ENCODE data around the gene SDHD. TPM values are rescaled to one million over a fixed set of nuclear protein-coding genes. Genes with fewer than 3 reads are reported as not detected.

SDHD gene
- total and polyA plus RNA-seq, 2 of the 8 experiments (the other 6 are each of a cell fraction or from before 2014, with no cell fraction given), result 96.0 to 181 TPM

GRCh38 chr11:112049777-112050176, 36.9 kb upstream of the SDHD start:
- FAIRE-seq (no peak), DNase-seq (ENCODE audit: low read depth in 1 of 2, low spot score in 2 of 2) (no peak)
- CTCF ChIA-PET (ENCODE audit: partially characterized antibody), result no interaction called here
- Histone ChIP-seq H2BK12ac (ENCODE audit: low read depth, low read length) (no peak overlapping the region), H3K23me2 (ENCODE audit: low read depth, low read length) (no peaks in the 10 kb centered on the region), H2BK20ac (ENCODE audit: low read length) (no peak overlapping the region), H3K9ac (replicated peaks in 1 of 4; ENCODE audit: extremely low read depth in 1 of 4, low read depth in 3 of 4, low read length in 3 of 4) (no peak overlapping the region), H2BK120ac (replicated peaks; ENCODE audit: low read depth, low read length) (no peak overlapping the region), H3K56ac (replicated peaks; ENCODE audit: insufficient read length, low read depth, low read length) (no peak overlapping the region), H2BK5ac (ENCODE audit: low read depth, low read length) (no peak overlapping the region), H3K4me1 (replicated peaks in 1 of 4; ENCODE audit: control insufficient read depth in 3 of 4, insufficient read depth in 4 of 4, low read length in 3 of 4) (no peaks in the 10 kb centered on the region), H3K9me3 (ENCODE audit: insufficient read depth in 2 of 2, low read depth in 1 of 2, low read length in 1 of 2) (no peaks in the 10 kb centered on the region), H2AFZ (ENCODE audit: low read length) (no peak overlapping the region), H3K14ac (ENCODE audit: insufficient read length) (no peak overlapping the region), H4K8ac (ENCODE audit: extremely low read depth, insufficient read depth, low read length) (no peak overlapping the region), H4K5ac (ENCODE audit: insufficient read length, low read depth, low read length) (no peak overlapping the region), H3K79me2 (ENCODE audit: control insufficient read depth in 1 of 2, insufficient read depth in 2 of 2, low read length in 2 of 2) (peaks cover 0 to 2% of the 10 kb centered on the region in 2 experiments; a peak in 2 of 4 replicates), H3K27ac (ENCODE audit: low read depth, low read length) (no peak overlapping the region), H3K18ac (ENCODE audit: extremely low read depth, low read length) (no peak overlapping the region), H3K4me2 (ENCODE audit: insufficient read depth in 1 of 2, low read depth in 2 of 2, low read length in 2 of 2) (no peak overlapping the region), H3K4ac (replicated peaks; ENCODE audit: insufficient read length, low read depth, low read length) (no peak overlapping the region), H2AK5ac (ENCODE audit: low read depth, low read length) (no peak overlapping the region), H3K27me3 (replicated peaks in 1 of 4; ENCODE audit: control insufficient read depth in 3 of 4, extremely low read depth in 1 of 4, insufficient read depth in 3 of 4, low read length in 3 of 4) (no peaks in the 10 kb centered on the region), H3K36me3 (ENCODE audit: control insufficient read depth in 2 of 4, insufficient read depth in 4 of 4, low read length in 3 of 4) (peaks cover 3 to 55% (median 25%) of the 10 kb centered on the region in 4 experiments; a peak in 6 of 8 replicates), H3K23ac (ENCODE audit: insufficient read length) (no peak overlapping the region), H3K79me1 (ENCODE audit: low read depth, low read length) (no peaks in the 10 kb centered on the region), H4K20me1 (replicated peaks in 1 of 2; ENCODE audit: control insufficient read depth in 1 of 2, insufficient read depth in 2 of 2, low read length in 2 of 2) (no peaks in the 10 kb centered on the region), H3K4me3 (ENCODE audit: extremely low read depth in 1 of 4, insufficient read depth in 2 of 4, low read depth in 3 of 4, low read length in 4 of 4) (no peak overlapping the region), H4K91ac (replicated peaks; ENCODE audit: insufficient read length, low read length) (no peak overlapping the region), H2BK15ac (ENCODE audit: low read length) (no peak overlapping the region)
- TF ChIP-seq RNF2 (IDR thresholded peaks at IDR 0.05; ENCODE audit: borderline replicate concordance, low read depth, low read length, missing control alignments, poor library complexity, severe bottlenecking), result no peak
- no peak for TF ChIP-seq ASH2L (IDR thresholded peaks at IDR 0.05; ENCODE audit: low read length)
- no peak for TF ChIP-seq RAD21 (IDR thresholded peaks at IDR 0.05 in 1 of 2, conservative IDR thresholded peaks at IDR 0.05 in 1 of 2; ENCODE audit: low read depth in 2 of 2, low read length in 2 of 2)
- TF ChIP-seq TAF1 (IDR thresholded peaks at IDR 0.05; ENCODE audit: low read depth, low read length), result no peak
- no peak for TF ChIP-seq JUN (IDR thresholded peaks at IDR 0.05; ENCODE audit: low read depth, low read length)
- no peak for TF ChIP-seq BCL11A (IDR thresholded peaks at IDR 0.05; ENCODE audit: low read depth in 2 of 2, low read length in 2 of 2)
- TF ChIP-seq CTCF (IDR thresholded peaks at IDR 0.05; ENCODE audit: control extremely low read depth in 1 of 3, insufficient read depth in 1 of 3, low read depth in 1 of 3, low read length in 3 of 3), result no peak
- TF ChIP-seq CHD2 (IDR thresholded peaks at IDR 0.05; ENCODE audit: low read length), result no peak
- TF ChIP-seq RBBP5 (IDR thresholded peaks at IDR 0.05; ENCODE audit: borderline replicate concordance, low read depth, low read length), result no peak
- no peak for TF ChIP-seq SP2 (IDR thresholded peaks at IDR 0.05; ENCODE audit: low read length)
- WGBS, 2 experiments (ENCODE audit: extremely low coverage in 1 of 2, insufficient coverage in 1 of 2, insufficient read length in 1 of 2, insufficient replicate concordance in 2 of 2, low coverage in 1 of 2, low lambda C conversion rate in 2 of 2, missing lambda C conversion rate in 1 of 2), result 48% methylated on average over 2 of the region's 2 CpGs; no CpG with 5 or more reads in 1 of the 2 experiments
- POLR2A ChIA-PET (ENCODE audit: partially characterized antibody), result no interaction called here

All from H1 (cell line).